ENCODE results near the gene DGCR2.

The DGCR2 gene

DNA sequence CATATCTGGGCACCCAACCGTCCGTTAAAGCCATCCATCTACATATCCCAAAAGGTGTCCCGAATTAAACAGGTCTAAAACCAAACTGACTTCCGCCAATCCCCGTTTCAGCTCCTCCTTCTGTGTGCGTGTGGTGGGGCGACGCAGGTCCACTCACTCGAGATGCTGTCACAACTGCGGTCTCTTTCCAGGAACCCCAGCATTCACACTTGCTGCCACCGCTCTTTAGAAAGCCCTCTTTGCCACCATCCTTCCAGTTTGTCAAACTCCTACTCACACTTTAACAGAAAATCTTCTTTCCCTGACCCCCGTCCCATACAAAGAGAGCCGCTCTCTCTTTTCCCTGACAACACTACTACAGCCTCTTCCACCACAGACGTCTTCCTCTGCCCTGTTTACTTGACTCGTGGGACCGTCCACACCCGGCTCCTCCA lies 21.8 kb upstream of the DGCR2 start:
- no peak for DNase-seq

DNA sequence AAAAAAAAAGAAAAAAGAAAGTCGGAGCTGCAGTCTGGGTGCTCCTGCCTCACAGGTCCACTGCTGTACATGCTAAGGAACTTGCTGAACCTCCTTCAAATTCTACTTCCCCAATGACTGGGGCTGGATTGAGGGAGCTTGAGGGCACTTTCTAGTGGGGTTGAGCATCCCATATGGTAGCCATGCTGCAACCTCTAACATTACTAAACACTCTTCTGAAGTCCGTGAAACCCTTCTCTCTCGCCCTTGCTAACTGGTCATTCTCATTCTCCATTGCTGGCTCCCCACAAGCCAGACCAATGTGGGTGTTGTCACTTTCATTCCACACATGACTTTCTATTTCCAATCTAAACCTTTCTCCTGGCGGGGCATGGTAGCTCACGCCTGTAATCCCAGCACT lies 21.0 kb upstream of the DGCR2 start:
- no peak for DNase-seq

DNA sequence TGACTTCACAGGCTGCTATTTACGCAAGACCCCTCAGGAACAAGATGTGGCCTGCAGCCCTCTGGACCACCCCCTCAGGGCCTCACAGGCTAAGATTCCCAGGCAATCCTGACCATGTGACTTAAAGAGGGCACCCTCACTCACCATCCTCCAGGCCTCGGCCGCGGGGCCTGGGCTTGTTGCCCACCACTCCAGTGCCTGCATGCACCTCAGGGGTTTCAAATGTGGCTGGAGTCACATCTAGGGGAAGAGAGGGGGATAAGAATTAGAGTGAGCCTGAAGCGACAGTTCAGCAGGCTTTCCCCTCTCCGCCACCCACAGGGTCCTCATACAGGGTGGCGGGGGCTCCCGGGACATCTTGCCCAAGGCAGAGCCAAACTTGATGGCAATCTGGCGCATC lies 20.2 kb upstream of the DGCR2 start:
- DNase-seq: no peak

DNA sequence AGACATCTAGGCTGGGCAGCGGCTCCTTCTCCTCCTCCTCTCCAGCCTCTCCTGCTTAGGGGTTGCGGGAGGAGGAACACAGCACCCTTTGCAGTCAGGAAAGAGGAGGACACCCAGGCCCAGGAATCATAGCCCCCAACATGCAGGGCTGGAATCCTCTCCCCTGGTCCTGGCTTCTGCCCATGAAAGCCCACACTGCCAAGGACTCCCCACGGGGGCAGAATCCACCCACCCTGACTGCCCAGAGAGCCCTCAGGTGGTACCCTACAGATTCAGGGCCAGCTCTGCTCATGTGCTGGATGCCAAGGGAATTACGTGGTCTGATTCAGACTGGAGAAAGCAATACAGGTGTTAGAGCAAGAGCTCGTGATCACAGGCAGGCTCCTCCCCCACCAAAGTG lies 17.8 kb upstream of the DGCR2 start:
- no peak for DNase-seq

DNA sequence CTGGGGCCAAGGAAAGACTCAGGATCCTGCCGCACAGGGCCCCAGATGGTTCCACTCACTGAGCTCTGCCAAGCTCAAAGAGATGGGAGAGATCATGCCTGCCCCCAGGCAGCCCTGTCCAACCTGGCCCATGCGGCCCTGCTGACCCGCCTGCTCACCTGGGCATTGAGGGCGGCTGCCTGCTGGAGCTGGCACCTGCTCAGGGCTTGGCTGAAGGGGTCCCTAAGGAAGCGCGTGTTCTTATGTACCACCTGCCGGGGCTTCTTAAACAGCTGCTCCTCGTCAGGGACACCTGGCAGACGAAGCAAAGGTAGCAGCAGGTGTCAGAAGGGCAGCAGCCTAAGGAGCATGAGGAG lies 16.8 kb upstream of the DGCR2 start:
- DNase-seq: no peak

DNA sequence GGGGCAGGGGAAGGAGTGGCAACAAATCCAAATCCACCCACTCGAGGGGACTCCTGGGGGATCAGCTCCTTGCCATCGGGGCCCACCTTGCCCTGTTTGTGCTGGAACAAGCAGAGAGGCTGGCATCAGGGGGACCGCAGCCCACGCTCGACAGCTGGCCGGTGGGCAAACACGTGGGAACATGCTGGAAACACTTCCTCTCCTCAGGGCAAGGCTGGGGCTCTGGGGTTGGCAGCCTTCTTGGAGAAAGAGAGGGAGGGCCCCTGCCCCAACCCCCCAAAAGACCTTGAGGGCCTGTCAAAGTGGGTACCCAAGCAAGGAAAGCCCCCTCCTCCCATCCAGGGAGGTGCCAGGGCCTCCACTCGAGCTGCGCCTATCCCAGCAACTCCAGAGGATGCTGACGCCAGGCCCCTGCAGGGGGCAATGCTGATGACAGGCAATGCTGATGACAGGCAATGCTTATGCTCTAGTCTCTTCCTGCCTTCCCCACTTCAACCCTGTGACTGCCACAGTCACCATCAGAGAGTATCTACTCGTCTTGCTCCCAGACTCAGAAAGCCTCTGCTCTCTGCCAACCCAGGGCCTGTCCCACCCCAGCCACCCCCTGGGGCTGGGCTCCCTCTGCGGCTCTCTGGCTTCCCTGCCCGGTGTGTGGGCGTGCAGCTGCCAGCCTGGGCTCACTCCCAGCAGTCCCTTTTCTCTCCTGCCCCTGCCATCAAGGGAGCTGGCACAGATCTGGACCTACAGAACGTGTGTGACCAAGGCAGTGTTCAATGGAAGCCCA lies 16.2 kb upstream of the DGCR2 start:
- DNase-seq: no peak

DNA sequence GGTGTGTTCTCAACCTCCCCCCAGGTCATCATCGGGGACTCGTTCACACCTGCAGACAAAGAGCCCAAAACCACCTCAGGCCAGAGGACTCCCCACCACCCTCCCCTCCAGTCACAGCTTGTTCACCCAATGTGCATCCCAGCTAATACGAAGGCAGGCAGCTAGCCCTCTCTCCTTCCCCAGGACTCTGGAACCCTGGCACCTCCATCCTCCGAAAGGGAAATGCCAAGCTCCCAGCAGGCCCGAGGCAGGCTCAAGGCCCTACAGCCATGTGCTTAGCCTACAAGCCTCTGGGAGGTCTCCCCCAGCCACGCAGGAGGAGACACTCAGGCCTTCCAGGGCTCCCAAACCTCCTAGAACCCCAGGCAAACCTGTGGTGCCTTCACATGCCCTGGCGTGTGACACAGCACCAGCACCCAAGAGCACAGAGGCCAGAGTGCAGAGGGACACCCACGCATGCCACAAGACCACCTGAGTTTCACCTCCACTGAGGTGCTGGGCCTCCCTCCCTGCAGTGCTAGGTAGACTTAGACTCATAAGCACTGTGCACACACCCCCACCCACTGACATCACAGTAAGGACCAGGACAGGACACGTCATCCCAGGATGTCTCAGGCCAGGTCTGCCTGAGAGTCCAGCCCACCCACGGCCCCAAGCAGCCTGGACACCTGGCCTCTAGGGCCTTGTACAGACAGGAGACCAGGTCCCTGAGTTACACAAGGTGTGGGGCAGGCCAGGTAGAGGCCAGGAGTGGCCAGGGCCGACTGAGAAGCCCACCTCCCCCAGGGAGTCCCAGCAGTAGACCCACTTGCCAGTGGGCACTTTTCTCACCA lies 15.4 kb upstream of the DGCR2 start:
- no peak for DNase-seq

DNA sequence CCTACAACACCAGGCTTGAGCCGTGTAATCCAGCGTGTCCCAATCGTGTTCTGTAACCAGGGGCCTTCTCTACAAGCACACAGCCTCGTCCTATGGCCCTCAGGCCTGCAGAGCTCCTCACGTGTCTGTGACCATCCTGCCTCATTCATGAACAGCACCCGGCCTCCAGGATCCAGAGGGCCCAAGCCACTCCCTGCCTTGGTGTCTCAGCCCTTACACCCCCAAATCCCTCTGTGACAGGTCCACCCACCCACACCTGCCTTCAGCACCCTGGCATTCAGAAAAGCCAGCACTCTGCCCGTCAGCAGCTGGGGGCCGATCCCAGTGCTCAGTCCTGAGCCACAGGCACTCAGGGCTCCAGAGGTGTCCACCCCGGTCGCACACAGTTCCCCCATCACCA lies 14.7 kb upstream of the DGCR2 start:
- no peak for DNase-seq

DNA sequence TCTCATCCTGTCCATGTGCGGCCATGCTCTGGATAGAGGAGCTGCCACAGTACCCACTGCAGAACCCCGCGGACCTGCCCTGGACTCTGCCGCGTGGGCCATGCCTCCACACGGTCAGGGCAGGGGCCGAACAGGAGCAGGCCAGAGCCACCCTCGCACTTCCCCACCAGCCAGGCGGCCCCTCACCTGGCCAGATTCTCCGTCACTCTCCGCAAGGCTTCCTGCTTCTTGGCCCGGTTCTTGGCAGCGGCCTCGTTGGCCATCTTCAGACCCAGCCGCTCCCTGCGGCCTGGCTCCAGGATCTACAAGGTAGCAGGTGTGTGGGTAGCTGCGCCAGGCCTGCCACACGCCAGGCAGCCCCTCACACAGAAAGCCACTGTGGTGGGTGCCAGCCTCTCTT lies 12.7 kb upstream of the DGCR2 start:
- no peak for DNase-seq

DNA sequence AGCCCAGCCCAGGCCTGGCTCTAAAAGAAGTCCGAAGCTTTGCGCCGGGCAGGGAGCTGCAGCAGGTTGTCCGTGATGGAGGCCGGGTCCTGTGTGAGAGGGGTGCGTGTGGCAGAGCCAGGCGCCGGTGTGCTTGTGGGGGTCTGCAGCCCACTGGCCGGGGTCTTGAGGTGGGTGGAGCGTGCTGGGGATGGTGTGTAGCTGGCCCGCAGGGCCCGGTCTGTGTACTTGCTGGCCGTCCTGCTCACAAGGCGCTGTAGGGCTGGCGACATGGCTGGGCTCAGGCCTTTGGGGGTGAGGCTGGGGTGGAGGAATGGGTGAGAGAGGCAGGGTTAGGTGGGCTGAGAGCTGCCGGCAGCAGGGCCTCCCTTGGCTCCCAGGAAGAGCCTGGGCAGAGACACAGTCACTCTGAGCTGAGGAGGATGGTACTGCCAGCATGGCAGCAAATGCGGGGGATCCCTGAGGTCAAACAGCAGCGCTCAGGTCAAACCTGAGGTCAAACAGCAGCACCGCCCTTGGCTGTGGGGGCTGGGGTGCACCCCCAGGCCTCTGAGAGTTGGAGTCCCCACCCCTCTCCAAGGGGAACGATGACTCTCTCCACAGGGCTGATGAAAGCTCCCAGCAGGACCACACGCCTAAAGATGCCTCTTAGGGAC lies 12.1 kb upstream of the DGCR2 start:
- DNase-seq: no peak

DNA sequence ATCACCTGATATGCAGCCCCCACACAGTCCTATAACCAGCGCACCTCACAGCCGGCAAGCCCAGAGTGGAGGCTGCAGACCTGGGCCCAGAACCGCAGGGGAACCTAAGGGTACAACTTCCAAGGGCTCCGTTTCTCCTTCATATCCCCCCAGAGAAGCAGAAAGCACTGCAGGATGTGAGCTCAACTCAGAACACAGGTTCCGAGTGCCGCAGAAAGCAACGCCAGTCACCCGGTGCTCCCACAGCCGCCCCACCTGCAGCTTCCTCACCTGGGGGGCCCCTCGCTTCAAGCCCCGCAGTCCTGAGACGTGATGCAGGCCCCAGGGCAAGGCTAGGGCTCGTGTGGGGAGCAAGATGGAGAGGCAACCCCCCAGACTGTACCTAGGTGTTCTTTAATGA lies 11.3 kb upstream of the DGCR2 start:
- no peak for DNase-seq

DNA sequence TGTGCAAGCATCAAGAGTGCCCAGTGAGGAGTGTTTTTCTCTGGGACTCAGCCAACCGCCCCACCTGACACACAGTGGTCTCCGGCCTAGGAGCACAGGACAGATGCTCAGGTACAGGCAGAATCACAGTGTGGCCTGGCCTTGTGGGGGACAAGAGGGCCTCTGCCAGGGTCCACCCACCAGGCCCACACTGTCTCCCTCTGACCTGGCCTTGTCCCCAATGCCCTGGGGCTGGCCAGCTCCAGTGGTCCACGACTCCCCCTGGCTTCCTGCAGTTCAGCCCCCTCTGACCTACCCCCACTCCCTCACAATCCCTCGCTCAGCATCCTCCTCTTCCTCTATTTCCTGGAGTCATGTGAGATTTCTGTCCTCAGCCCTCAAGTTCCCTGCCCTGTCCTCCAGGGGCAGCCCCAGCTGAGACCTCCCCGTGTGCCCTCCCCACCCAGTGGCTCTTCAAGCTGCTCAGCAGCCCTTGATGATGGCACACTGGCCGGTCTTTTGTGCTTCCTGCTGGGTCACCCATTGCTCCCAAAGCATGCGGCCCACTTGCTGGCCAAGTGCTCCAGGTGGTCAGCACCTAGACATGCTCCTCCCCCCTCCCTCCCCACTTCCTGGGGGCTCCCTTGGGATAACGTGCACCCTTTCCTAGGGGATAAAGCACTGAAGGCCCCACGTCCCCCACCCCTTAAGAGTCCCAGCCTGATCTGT lies 10.6 kb upstream of the DGCR2 start:
- no peak for DNase-seq

DNA sequence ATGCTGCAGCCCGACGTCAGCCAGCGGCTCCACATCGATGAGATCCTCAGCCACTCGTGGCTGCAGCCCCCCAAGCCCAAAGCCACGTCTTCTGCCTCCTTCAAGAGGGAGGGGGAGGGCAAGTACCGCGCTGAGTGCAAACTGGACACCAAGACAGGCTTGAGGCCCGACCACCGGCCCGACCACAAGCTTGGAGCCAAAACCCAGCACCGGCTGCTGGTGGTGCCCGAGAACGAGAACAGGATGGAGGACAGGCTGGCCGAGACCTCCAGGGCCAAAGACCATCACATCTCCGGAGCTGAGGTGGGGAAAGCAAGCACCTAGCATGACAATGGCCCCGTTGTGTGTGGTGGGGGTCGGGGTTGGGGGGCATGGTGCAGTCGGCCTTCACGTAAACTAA lies 9.9 kb upstream of the DGCR2 start:
- DNase-seq: no peak

DNA sequence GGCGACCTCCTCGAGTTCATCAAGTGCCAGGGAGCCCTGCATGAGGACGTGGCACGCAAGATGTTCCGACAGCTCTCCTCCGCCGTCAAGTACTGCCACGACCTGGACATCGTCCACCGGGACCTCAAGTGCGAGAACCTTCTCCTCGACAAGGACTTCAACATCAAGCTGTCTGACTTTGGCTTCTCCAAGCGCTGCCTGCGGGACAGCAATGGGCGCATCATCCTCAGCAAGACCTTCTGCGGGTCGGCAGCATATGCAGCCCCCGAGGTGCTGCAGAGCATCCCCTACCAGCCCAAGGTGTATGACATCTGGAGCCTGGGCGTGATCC lies 9.4 kb upstream of the DGCR2 start:
- no peak for DNase-seq

DNA sequence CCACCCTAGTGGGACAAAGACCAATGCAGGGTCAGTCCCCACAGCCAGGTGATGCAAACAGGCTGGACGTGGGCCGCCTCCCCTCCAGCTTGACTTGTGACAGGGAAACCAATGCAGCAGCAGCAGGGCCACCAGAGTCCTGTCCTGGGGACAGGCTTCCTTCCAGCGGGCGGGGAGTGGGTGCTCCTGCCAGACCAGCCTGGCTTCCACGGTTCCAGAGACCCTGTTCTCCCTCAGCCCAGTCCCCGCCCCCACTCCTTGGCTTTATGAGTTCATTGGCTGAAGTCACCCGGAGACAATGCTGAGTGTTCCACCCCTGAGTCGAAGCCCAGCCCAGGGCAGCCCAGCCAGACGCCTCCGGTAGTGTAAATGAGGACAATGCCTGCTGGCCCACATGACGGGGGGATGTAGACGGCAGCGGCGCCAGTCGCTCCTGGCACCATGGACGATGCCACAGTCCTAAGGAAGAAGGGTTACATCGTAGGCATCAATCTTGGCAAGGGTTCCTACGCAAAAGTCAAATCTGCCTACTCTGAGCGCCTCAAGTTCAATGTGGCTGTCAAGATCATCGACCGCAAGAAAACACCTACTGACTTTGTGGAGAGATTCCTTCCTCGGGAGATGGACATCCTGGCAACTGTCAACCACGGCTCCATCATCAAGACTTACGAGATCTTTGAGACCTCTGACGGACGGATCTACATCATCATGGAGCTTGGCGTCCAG lies 8.9 kb upstream of the DGCR2 start, which contains the start of gene TSSK2:
TSS of gene TSSK2 (plus strand) at position 350 of the 726 bp plus-strand sequence. CDS start at position 442, 92 bp downstream.
- DNase-seq: no peak

DNA sequence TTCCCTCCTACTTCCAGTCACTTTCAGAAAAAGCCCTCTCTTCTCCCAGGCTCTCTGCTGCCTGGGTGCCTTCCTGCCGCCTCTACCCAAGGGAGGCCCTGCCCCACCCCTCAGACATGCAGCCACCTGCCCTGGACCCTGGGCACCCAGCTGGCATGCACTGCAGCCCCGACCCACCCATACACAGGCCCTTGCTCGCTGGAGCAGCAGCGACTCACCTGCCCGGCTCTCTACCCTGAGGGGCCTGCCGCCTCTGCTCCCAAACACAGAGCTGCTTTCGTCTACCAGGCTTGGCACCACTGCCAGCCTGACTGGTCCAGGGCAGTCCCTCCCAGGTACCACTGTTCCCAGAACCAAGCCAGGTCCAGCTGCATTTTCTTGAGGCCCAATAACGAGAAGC lies 7.7 kb upstream of the DGCR2 start:
- DNase-seq: no peak

DNA sequence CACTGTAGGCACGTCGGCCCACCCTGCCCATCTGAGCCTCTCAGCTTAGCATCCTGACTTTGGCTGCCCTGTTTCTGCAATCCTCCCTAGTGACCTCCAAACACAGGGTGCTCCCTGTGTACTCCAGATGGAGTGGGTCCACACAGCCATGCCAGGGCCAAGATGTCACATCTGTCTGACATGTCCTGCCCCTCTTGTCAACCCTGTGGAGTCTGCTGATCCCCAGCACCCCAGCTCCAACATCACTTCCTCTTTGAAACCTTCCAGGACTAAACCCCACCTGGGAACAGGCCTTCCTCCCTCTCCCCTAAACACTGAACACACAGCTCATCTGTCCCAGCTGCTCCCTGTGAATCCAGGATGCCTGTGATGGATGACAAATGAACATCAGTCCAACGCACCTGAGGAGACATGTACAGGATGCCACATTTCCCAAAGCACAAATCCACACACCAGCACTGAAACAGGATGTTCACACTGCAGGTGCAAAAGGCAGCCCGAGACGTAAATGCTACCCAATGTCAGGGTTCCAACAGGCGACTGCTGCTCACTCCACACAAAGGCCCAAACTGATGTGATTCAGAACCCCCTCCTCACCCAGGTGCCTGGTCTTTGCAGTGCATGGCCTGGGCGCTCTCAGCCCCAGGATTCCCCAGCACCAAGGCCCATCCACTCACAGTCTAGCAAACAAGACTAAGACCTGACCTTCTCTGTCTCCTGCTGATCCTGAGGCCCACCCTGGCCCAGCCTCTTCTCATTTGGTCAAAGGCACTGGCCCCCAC lies 6.9 kb upstream of the DGCR2 start:
- no peak for DNase-seq

DNA sequence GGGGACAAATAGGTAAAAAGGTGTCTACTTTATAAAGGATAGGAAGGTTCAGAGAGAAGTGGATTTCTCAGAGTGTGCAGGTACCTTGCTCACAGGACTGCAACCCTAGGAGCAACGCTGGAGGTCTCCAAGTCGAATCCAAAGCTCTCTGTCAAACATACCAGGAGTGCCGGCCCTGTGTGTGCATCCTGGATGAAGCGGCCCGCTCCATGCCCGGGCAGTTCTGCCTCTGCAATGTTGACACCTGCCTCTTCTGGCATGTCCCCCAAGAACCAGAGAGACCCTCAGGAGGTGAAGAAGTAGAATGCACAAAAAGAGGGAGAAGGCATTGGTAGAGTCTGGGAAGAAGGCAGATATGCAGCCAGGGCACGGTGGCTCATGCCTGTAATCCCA lies 5.8 kb upstream of the DGCR2 start:
- DNase-seq: no peak

DNA sequence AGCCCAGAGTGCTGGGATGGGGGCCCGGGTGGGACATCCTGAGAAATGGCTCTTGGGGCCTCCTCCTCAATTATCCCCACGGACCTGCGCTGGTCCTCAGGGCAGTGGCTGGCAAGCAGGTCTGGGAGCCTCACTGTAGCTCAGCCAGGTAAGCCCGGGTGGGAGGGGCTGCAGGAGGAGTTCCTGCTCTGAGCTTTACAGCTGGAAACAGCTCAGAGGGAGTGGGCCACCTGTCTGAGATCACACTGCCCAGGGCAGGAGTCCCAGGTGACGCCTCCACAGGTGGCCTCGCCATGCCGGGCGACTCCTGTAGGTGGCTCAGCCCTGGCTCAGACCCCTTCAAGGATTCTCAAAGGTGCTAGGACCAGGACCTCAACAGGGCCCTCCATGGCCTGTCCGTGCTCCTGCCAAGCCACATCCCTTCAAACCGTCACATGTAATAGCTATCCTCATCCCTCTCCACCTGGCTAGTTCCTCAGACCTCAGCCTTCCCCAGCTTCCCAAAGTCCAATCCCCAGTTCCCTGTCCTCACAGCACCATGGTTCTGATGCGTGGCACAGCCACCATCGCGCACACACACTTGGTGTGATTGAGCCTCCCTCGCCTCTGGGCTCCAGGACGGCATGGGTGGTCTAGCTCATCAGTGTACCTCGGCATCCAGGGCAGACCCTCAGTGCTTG lies 5.3 kb upstream of the DGCR2 start:
- DNase-seq: no peak

DNA sequence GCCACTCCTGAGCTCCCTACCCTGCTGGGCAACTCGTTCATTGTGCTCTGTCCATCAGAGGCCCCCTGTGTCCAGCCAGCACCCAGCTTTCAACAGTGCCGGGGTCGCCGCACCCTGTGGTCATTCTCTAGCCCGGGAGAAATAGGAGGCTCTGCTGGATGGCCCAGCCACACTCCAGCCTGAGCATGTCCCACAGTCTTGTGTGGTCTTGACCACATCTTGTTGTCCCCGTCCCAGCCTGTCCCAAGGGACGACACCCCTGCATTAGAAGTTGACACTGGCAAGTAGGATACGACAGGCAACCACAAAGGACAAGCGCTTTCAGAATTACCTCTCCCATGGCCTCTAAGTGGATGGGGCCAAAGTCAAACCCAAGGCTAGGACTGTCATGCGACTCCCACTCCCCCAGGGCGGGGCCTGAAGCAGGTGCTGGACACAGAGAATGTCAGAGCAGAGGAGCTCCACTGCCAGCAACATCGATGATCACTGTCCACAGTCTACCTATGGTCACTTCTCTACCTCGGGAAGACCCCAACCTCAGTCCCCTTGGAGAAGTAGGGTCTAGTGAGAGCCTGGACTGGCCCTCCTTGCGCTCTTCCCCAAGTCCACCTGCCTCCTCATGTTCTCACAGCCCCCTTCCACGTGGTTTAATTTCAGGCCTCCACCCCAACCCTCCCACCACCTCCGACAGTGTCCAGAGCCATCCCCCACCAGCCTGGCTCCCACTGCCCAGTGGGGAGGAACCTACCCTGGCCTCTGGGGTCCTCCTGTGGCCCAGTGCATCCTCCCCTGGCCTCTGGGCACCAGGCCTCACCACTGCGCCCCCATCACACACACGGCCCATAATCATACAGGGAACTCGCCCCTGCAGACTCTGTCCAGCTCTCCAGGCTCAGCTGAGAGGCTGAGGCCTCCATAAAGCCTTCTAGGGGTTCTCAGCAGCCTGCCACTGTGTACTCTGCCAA lies 4.4 kb upstream of the DGCR2 start:
- DNase-seq: no peak
